Hindlimb muscle (tissue), 1 donor: Measurements from ENCODE around the gene ATG5. TPM values are rescaled to one million over a fixed set of nuclear protein-coding genes. Genes with fewer than 3 reads are reported as not detected.
"Not testable (repeated sequence)": the region's sequence is repeated elsewhere in the genome, so short reads cannot be mapped to it uniquely, and the experiment has no call there.

Experiments
- DNase-seq: peaks from one replicate; pipeline ENCODE4 v3.0.0-alpha.2; 2013
- polyA plus RNA-seq: library from polyadenylated mRNA; unstranded; fragments of 120-200 nt; gene quantifications from one replicate; pipeline ENCODE4 v1.2.1, GENCODE V29; 2013; ENCODE audit not compliant: insufficient read length

Gene ATG5
- polyA plus RNA-seq, 1 donor = 19.8 TPM

DNA sequence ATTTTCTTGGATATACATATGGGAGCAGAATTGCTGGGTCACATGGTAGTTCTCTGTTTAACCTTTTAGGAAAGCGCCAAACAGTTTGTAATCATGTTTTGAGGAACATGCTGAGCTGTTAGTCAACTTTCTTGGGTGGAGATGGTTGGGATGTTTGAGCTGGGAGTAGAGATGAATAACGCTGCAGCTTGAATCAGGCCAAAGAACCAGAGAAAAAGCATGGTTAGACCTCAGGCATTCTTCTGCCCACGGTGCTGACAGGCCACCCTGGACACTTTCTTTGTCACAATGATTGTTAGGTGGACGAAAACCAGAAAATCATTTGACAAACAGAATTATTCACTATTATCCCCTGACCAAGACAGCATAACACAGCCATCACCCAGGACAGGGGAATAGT is 172.6 kb downstream of the ATG5 start:
- DNase-seq = no peak

DNA sequence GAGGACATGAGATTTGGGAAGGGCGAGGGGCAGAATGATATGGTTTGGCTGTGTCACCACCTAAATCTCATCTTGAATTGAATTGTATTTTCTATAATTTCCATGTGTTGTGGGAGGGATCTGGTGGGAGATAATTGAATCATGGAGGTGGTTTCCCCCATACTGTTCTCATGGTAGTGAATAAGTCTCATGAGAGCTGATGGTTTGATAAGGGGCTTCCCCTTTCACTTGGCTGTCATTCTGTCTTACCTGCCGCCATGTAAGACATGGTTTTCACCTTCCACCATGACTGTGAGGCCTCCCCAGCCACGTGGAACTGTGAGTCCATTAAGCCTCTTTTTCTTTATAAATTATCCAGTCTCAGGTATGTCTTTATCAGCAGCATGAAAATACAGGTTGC is 173.1 kb downstream of the ATG5 start:
- DNase-seq = not testable (repeated sequence)

DNA sequence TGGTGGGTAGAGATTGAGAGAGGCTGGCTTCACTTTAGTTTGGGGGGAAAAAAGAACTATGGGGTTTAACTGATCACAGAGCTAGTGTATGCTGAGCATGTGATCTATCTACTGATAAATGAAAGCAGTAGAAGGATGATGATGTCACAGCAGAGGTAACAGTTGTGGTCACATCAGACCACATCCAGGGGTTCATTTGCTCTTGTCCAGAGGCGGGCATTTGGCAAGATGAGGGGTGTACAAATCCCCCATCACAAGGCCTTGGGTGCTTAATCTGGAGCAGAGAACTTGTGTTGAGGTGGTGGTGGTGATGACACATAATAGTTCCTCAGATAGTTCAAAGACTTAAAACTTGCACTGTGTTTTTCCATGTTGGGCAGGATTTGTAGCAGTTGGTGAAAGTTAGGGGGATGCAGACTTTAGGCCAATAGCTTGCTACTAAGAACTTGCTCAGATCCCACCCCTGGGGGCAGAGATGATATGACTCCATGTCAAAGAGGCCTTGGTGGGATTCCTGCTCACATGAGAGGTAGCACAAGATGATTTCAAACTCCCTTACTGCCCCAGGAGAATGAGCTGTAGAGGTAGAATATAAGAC is 176.0 kb downstream of the ATG5 start:
- DNase-seq = no peak

DNA sequence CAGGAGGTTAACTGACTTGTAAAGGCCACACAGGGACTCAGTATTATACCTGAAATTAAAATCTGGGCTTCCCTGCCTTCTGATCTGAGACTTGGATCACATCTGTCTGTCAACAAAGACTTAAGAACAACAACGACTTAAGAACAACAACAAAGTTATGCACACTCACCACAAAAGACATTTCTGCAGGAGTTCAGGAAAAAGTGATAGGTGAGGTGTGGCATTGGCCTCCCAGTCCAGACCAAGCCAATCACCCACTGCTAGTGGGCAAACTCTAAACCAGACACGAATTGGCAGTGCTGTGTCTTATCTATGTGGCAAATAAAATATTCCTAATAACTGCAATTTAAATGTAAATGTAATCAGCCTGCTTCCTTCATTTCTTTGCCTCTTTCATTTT is 178.1 kb downstream of the ATG5 start:
- no peak for DNase-seq

DNA sequence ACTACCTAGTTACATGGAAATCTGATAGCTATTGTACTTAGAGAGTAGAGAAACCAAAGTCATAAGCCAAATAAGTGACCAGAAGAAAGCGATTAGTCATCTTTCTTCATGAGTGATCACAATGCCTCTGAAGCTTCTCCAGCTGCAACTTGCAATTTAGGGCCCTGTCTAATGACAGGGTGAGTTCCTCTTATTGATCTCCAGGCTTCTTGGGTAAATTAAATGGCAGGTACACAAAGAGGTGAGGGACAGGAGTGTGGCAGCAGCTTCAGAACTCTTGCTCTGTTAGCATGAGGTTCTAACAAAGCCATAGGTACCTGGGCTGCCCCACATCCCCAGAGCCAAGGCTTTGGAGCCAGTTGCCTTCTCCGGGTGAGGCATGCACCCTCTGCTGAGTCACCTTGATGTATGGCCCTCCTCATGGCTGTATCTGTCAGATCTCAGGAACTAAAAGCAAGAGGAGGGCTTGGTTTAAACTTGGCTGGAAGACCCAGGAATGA is 178.7 kb downstream of the ATG5 start:
- DNase-seq = no peak

DNA sequence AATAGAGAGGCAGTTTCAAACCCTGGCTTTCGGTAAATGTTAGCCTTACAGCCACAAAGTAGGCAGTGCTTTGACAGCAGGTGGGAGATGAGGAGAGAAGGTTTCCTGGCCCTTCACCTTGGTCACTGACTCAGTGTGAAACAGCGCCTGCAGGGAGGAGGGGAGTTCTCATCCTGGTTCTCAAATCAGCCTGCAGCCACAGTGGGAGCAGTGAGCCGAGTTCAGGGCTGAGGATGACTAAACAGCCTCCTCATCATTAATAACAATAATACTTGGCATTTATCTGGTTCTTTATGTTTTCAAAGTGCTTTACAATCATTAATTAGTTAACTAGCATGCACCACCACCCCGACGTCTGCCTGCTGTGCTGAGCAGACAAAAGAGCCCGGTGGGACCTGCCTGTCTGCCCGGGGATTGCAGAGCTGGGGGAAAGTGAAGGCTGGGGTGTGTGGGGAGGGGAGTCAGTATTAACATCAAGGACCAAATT is 179.8 kb downstream of the ATG5 start:
- no peak for DNase-seq

DNA sequence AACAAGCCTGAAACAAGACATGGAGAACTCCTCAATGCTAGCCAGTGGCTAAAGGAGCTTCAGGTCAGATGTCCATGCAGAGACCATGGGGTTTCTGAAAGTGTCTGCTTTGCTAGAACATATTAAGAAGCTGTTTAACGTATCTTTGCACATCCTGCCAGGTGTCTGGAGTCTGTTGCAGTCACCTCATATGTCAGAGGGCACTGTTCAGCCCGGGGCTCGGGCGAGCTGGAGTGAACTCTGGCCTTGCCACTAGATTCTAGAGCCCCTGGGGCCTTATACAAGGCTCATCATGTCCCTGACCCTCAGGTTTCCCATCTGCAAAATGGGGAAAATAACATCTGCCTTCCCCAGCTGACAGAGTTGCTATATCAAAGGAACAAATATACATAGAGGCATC is 180.4 kb downstream of the ATG5 start:
- no peak for DNase-seq

DNA sequence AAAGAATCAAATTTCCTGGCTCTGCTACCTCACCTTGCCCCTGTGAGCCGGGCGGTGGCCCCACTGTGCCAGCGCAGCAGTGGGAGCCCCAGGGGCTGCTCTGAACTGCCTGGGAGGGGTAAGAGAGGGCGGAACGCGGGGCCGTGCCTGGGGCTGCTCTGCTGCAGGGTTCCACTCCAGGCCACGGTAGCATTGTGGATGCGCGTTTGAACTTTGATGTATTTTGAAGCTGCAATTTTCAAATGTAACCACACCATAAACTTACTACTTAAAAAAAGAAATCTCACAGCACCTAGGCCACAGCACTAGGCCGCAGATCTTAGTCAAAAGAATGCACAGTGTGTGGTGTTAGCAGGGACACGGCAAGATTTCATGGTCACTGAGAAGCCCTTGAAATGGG is 181.9 kb downstream of the ATG5 start:
- DNase-seq = no peak

DNA sequence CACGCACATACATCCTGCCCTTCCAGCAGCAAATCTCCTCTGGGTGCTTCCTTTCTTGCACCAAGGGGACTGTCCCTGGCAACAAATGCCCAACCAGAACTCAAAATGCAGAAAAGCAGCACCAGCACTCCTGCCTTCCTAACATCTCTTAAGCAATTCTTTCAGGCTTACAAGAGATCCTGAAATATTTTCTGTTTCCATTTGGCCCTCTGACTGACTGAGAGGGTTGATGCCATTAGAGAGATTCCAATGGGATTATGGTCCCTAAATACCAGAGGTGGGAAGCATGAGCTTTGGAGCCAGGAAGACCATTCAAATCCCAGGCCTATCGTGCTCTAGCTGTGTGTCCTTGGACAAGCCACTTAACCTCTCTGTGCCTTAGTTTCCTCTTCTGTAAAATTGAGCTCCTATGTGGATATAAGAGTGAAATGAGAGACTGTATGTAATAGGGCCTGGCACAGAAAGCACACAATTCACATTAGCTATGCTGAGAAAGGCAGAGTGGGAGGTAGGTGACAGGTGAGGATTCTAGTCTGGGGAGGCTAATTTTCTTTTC is 182.6 kb downstream of the ATG5 start:
- DNase-seq = no peak

DNA sequence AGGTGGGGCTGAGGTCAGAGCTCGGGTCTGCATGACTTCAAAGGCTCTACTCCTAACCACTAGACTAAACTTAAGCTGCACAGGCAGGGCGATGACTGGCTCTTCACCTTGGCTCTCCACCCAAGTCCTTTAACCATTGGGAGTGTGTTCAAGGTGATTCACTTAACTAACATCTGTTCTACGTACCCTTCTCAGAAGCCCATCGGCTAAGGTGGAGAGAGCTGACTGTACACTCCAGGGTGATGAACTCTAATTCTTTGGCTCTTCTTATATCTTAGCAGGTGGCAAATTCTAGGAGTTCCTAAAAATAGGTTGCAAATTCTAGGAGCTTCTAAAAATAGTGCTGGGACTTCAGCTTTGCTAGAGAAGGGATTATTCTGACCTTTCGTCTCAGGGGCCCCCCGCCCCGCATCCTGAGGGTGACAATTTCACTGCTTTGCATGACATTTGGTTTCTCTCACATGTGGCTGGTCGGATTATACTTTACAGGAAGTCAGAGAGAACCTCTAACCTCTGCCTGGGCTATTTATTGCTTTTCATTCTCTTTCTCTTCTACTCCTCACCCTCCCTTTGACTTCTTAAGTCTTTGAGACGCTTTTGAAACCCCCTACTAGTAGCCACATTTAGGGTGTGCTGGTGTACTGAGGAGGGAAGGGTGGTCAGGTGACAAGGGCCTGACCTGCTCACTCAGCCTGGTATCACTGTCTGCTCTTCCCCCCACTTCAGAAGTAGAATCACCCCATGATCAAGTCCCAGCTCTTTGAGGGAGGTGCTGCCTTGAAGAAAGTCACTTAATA is 183.9 kb downstream of the ATG5 start:
- no peak for DNase-seq

DNA sequence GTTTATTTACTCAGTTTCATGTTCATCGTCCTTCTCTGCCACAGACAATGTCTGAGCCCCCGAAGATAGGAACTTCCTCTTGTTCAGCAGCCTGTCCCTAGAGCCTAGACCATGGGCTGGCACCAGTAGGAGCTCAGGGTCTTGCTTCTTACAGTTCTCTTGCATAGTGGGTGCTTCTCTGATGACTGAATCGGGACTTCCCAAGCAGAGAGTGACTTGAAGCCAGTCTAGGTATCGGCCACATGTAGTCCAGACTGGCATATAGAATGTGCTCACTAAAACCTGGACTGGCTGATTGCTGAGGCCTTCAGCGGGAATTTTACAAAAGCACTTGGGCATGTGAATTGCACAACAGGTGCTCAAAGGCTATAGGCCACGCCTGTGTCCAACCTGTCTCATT is 187.4 kb downstream of the ATG5 start:
- DNase-seq = no peak

DNA sequence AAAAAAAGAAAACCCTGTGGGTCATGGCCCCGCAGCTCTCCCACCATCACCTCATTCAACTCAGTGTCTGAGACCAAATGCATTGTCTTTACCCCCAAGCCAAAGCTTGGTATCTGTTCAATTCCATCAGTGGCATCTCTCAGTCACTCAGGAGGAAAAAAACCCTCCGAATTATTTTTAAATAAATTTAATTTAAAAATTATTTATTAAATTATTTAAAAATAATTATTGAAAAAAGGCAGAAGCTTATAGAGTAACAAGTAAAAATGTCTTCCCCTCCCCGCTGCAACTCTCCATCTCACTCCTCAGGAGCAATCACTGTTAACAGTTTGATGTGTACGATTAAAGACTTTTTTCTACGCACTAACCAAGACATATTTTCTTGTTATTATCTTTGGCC is 188.7 kb downstream of the ATG5 start:
- no peak for DNase-seq

DNA sequence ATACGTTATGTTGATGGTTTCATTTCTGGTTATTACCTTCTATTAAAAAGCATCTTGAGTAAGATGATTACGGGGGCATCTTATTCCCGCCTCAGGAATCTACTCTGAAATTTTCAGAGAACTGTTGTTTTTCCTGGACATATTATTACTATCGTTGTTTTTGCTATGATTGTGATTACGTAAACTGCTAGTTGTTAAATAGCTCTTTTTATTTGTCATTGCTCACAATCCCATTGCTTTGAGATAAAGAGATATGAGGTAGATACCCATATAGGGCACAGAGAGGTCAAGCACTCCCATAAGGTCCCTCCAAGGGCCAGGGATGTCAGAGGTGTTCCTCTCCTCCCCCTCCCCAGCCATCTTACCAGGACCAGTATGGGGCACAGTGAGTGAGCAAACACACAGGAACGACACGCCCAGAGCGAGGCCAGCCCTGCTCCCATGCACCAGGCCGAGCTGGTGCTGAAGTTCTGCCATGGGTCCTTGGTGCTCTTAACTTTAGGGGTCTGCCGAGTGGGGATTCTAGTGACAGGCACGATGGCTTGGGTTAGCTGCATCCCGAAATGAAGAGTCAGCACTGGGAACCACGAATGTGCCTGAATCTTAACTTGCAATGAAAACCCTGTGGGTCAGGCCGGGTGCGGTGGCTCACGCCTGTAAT is 189.5 kb downstream of the ATG5 start:
- DNase-seq = no peak

DNA sequence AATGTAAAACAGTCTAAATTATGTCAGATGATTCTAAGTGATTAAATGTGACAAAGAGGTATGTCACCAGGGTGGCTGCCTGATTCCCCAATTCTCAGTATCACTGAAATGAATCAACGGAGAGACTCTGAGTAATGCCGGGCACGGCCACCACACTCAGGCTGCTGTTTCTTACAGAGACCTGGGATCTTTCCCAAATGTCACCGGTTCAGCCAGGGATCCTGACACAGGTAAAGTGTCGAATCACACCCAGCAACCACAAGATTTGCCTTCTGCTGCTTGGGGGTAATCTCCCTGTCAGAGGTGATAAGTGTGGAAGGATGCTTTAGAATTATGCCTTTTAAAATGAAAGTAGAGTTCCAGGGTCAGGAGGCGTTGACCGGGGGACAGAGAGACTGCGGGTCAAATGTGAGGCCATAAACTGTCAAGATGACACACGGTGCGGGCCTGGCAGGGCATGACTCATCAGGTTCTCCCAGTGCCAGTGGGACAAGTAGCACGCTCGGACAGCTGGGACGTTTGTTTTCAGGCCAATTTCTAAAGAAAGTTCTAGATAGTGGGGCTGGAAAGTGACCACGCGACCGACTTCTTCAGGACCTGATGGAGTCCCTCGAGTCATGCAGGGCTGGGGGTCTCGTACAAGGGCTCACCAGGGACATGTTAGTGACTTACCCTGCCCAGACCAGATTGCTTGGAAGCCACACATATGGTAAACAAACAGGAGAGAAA is 190.5 kb downstream of the ATG5 start:
- DNase-seq = no peak

Other genes starting within 250 kb of the ATG5 start
- 5.2 TPM for gene PRDM1, start 239.4 kb downstream of the ATG5 start, polyA plus RNA-seq
- gene CRYBG1, start 35.0 kb upstream of the ATG5 start, polyA plus RNA-seq = 3.1 TPM